ENCODE results near the gene GPRIN1. TPM values are rescaled to one million over a fixed set of nuclear protein-coding genes. Genes with fewer than 3 reads are reported as not detected.

GPRIN1 gene
- total and polyA plus RNA-seq, 2 donors (not counting 1 experiment from before 2014, with no cell fraction given), result 1.9 to 6.3 TPM

DNA sequence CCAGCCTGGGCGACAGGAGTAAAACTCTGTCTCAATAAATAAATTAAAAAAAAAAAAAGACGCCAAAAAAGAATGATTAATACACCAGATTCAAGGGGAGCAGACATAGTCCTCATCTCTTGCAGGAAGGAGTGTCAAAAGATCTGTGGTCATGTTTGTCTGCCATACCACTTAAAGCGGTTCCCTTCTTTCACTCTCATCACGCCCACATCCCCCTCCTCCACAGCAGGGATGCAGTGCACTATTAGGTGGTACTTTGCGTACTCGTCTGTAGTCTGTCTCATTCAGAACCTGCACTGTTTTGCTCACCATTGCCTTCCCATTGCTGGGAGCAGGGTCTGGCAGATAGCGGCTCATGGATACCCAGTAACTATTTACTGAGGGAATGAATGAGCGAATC lies 49.6 kb downstream of the GPRIN1 start:
- Histone ChIP-seq H3K4me3 (replicated peaks in 1 of 4; ENCODE audit: control extremely low read depth in 1 of 4, insufficient read depth in 1 of 4, low read depth in 3 of 4, low read length in 4 of 4) (no peak overlapping the region), H3K9me3 (ENCODE audit: control insufficient read depth, insufficient read depth, low read depth, low read length) (no peaks in the 10 kb centered on the region), H3K9ac (ENCODE audit: insufficient read depth, low read length) (no peak overlapping the region), H3K4me2 (ENCODE audit: extremely low read depth, insufficient read depth, low read length) (no peak overlapping the region), H3K27ac (ENCODE audit: insufficient read depth, low read length) (no peak overlapping the region), H3K27me3 (ENCODE audit: control insufficient read depth, insufficient read depth, low read length) (no peaks in the 10 kb centered on the region), H4K20me1 (ENCODE audit: control insufficient read depth, extremely low read depth, insufficient read depth, low read length) (no peaks in the 10 kb centered on the region), H3K4me1 (ENCODE audit: control insufficient read depth, extremely low read depth, insufficient read depth, low read length) (no peaks in the 10 kb centered on the region), H2AFZ (ENCODE audit: low read length) (no peak overlapping the region), H3K79me2 (ENCODE audit: control insufficient read depth, insufficient read depth, low read length) (no peaks in the 10 kb centered on the region), H3K36me3 (ENCODE audit: control insufficient read depth, insufficient read depth, low read length) (no peaks in the 10 kb centered on the region)
- no peak for DNase-seq (ENCODE audit: low read depth in 2 of 2)
- TF ChIP-seq CTCF (conservative IDR thresholded peaks at IDR 0.05 in 1 of 2, IDR thresholded peaks at IDR 0.05 in 1 of 2; ENCODE audit: low read depth in 1 of 2, low read length in 2 of 2) (no peak), EZH2 (IDR thresholded peaks at IDR 0.05; ENCODE audit: low read length, missing control alignments) (no peak)

- TF ChIP-seq EZH2 (IDR thresholded peaks at IDR 0.05; ENCODE audit: low read length, missing control alignments), result no peak
- TF ChIP-seq CTCF (conservative IDR thresholded peaks at IDR 0.05 in 1 of 2, IDR thresholded peaks at IDR 0.05 in 1 of 2; ENCODE audit: low read depth in 1 of 2, low read length in 2 of 2), result no peak
- H3K79me2 ChIP-seq (ENCODE audit: control insufficient read depth, insufficient read depth, low read length), result no peaks in the 10 kb centered on the region
- no peaks in the 10 kb centered on the region for H3K9me3 ChIP-seq (ENCODE audit: control insufficient read depth, insufficient read depth, low read depth, low read length)
- H4K20me1 ChIP-seq (ENCODE audit: control insufficient read depth, extremely low read depth, insufficient read depth, low read length), result no peaks in the 10 kb centered on the region
- H3K9ac ChIP-seq (ENCODE audit: insufficient read depth, low read length), result no peak overlapping the region
- H3K4me2 ChIP-seq (ENCODE audit: extremely low read depth, insufficient read depth, low read length), result no peak overlapping the region
- no peaks in the 10 kb centered on the region for H3K4me1 ChIP-seq (ENCODE audit: control insufficient read depth, extremely low read depth, insufficient read depth, low read length)
- H3K27me3 ChIP-seq (ENCODE audit: control insufficient read depth, insufficient read depth, low read length), result no peaks in the 10 kb centered on the region
- no peak overlapping the region for H2AFZ ChIP-seq (ENCODE audit: low read length)
- H3K4me3 ChIP-seq (replicated peaks in 1 of 4; ENCODE audit: control extremely low read depth in 1 of 4, insufficient read depth in 1 of 4, low read depth in 3 of 4, low read length in 4 of 4), result no peak overlapping the region
- H3K36me3 ChIP-seq (ENCODE audit: control insufficient read depth, insufficient read depth, low read length), result no peaks in the 10 kb centered on the region
- DNase-seq (ENCODE audit: low read depth in 2 of 2), result no peak
- H3K27ac ChIP-seq (ENCODE audit: insufficient read depth, low read length), result no peak overlapping the region
Measured at GRCh38 chr5:176559683-176560082, 50.3 kb downstream of the GPRIN1 start.

- Histone ChIP-seq H3K36me3 (ENCODE audit: control insufficient read depth, insufficient read depth, low read length) (no peaks in the 10 kb centered on the region), H2AFZ (ENCODE audit: low read length) (no peak overlapping the region), H3K79me2 (ENCODE audit: control insufficient read depth, insufficient read depth, low read length) (no peaks in the 10 kb centered on the region), H3K4me1 (ENCODE audit: control insufficient read depth, extremely low read depth, insufficient read depth, low read length) (no peaks in the 10 kb centered on the region), H4K20me1 (ENCODE audit: control insufficient read depth, extremely low read depth, insufficient read depth, low read length) (no peaks in the 10 kb centered on the region), H3K9me3 (ENCODE audit: control insufficient read depth, insufficient read depth, low read depth, low read length) (no peaks in the 10 kb centered on the region), H3K27me3 (ENCODE audit: control insufficient read depth, insufficient read depth, low read length) (no peaks in the 10 kb centered on the region), H3K27ac (ENCODE audit: insufficient read depth, low read length) (no peak overlapping the region), H3K4me3 (replicated peaks in 1 of 4; ENCODE audit: control extremely low read depth in 1 of 4, insufficient read depth in 1 of 4, low read depth in 3 of 4, low read length in 4 of 4) (no peak overlapping the region), H3K9ac (ENCODE audit: insufficient read depth, low read length) (no peak overlapping the region), H3K4me2 (ENCODE audit: extremely low read depth, insufficient read depth, low read length) (no peak overlapping the region)
- TF ChIP-seq EZH2 (IDR thresholded peaks at IDR 0.05; ENCODE audit: low read length, missing control alignments), result no peak
- no peak for TF ChIP-seq CTCF (conservative IDR thresholded peaks at IDR 0.05 in 1 of 2, IDR thresholded peaks at IDR 0.05 in 1 of 2; ENCODE audit: low read depth in 1 of 2, low read length in 2 of 2)
- DNase-seq (ENCODE audit: low read depth in 2 of 2), result no peak
Measured at GRCh38 chr5:176557846-176558245, 52.1 kb downstream of the GPRIN1 start.

Measured in fibroblast of lung (primary cell).